H9 (cell line): ENCODE results near the gene TLK2. TPM values are rescaled to one million over a fixed set of nuclear protein-coding genes. Genes with fewer than 3 reads are reported as not detected.
"Not testable (repeated sequence)": the region's sequence is repeated elsewhere in the genome, so short reads cannot be mapped to it uniquely, and the experiment has no call there.

Experiments used
- DNase-seq: peaks from one replicate; pipeline ENCODE4 v3.0.0-alpha.2; 2017
- H2AFZ ChIP-seq: one replicate; pipeline ENCODE4 v1.6.1; 2013; ENCODE audit warnings: mild to moderate bottlenecking, low read length, control low read depth, moderate library complexity
- H2AK5ac ChIP-seq: 2 replicates; pipeline ENCODE4 v1.6.1; 2013; ENCODE audit warnings: low read length, control low read depth, mixed read lengths; ENCODE audit not compliant: insufficient read length
- H2BK120ac ChIP-seq: one replicate; pipeline ENCODE4 v1.6.1; 2013; ENCODE audit warnings: low read depth, mild to moderate bottlenecking, low read length, control low read depth, inconsistent platforms; ENCODE audit not compliant: poor library complexity, severe bottlenecking
- H2BK12ac ChIP-seq: 2 replicates; pipeline ENCODE4 v1.6.1; 2013; ENCODE audit warnings: low read length, control low read depth, mixed read lengths, low read depth; ENCODE audit not compliant: insufficient read length
- H2BK15ac ChIP-seq: 2 replicates; pipeline ENCODE4 v1.6.1; 2013; ENCODE audit warnings: low read depth, low read length, control low read depth
- H2BK20ac ChIP-seq: one replicate; pipeline ENCODE4 v1.6.1; 2013; ENCODE audit warnings: low read depth, mild to moderate bottlenecking, low read length, control low read depth, inconsistent platforms; ENCODE audit not compliant: poor library complexity, severe bottlenecking
- H2BK5ac ChIP-seq: 2 replicates; pipeline ENCODE4 v1.6.1; 2013; ENCODE audit warnings: low read length, control low read depth, mixed read lengths; ENCODE audit not compliant: insufficient read length
- H3K14ac ChIP-seq: 2 replicates; pipeline ENCODE4 v1.6.1; 2013; ENCODE audit warnings: low read length, control low read depth; ENCODE audit not compliant: insufficient read depth
- H3K18ac ChIP-seq: 2 replicates; pipeline ENCODE4 v1.6.1; 2013; ENCODE audit warnings: low read depth, mild to moderate bottlenecking, mixed read lengths, low read length, control low read depth; ENCODE audit not compliant: insufficient read length
- H3K23ac ChIP-seq: 2 replicates; pipeline ENCODE4 v1.6.1; 2013; ENCODE audit warnings: low read length, control low read depth, mixed read lengths, low read depth; ENCODE audit not compliant: insufficient read length
- H3K23me2 ChIP-seq: 2 replicates; pipeline ENCODE4 v1.6.1; 2013; ENCODE audit warnings: low read depth, mild to moderate bottlenecking, mixed read lengths, low read length, control low read depth; ENCODE audit not compliant: insufficient read length, poor library complexity, severe bottlenecking
- H3K27ac ChIP-seq: 2 replicates; pipeline ENCODE4 v1.5.1; 2013; ENCODE audit warnings: low read length, control low read depth, mixed read lengths, low read depth; ENCODE audit not compliant: insufficient read length
- H3K27me3 ChIP-seq: 2 replicates; pipeline ENCODE4 v1.6.1; 2013; ENCODE audit warnings: low read length, control low read depth, inconsistent platforms; ENCODE audit not compliant: insufficient read depth
- H3K4ac ChIP-seq: 2 replicates; pipeline ENCODE4 v1.6.1; 2013; ENCODE audit warnings: low read depth, mild to moderate bottlenecking, control low read depth, inconsistent platforms, low read length, moderate library complexity
- H3K4me1 ChIP-seq: 2 replicates; pipeline ENCODE4 v1.6.1; 2013; ENCODE audit warnings: low read length, control low read depth, inconsistent platforms; ENCODE audit not compliant: insufficient read depth
- H3K4me2 ChIP-seq: 2 replicates; pipeline ENCODE4 v1.6.1; 2013; ENCODE audit warnings: low read length, control low read depth, mixed read lengths; ENCODE audit not compliant: insufficient read length, insufficient read depth
- H3K56ac ChIP-seq: 2 replicates; pipeline ENCODE4 v1.6.1; 2013; ENCODE audit warnings: low read depth, mild to moderate bottlenecking, mixed read lengths, low read length, control low read depth; ENCODE audit not compliant: insufficient read length
- H3K79me1 ChIP-seq: 2 replicates; pipeline ENCODE4 v1.6.1; 2013; ENCODE audit warnings: low read depth, mild to moderate bottlenecking, moderate library complexity, low read length, control low read depth, inconsistent platforms; ENCODE audit not compliant: insufficient read depth, poor library complexity, severe bottlenecking
- H3K79me2 ChIP-seq: 2 replicates; pipeline ENCODE4 v1.6.1; 2013; ENCODE audit warnings: low read length, control low read depth, inconsistent platforms; ENCODE audit not compliant: insufficient read depth
- H3K9ac ChIP-seq: 2 replicates; pipeline ENCODE4 v1.6.1; 2013; ENCODE audit warnings: low read length, control low read depth, mixed read lengths; ENCODE audit not compliant: insufficient read length; ENCODE audit errors: extremely low read depth
- H3K9me3 ChIP-seq: one replicate; pipeline ENCODE4 v1.6.1; 2013; ENCODE audit warnings: low read depth, low read length, inconsistent platforms; ENCODE audit not compliant: control insufficient read depth
- H3T11ph ChIP-seq: one replicate; pipeline ENCODE4 v1.6.1; 2013; ENCODE audit warnings: mild to moderate bottlenecking, low read length, control low read depth, inconsistent platforms
- H4K20me1 ChIP-seq: one replicate; pipeline ENCODE4 v1.6.1; 2013; ENCODE audit not compliant: control insufficient read depth, insufficient read length, insufficient read depth
- H4K5ac ChIP-seq: 2 replicates; pipeline ENCODE4 v1.6.1; 2013; ENCODE audit warnings: low read depth, mild to moderate bottlenecking, mixed read lengths, low read length, control low read depth; ENCODE audit not compliant: insufficient read length
- H4K8ac ChIP-seq: replicated peaks from 2 replicates; pipeline ENCODE4 v1.6.1; 2013; ENCODE audit warnings: low read length, control low read depth, mixed read lengths, low read depth; ENCODE audit not compliant: insufficient read length
- H4K91ac ChIP-seq: 2 replicates; pipeline ENCODE4 v1.6.1; 2013; ENCODE audit warnings: low read depth, mild to moderate bottlenecking, moderate library complexity, mixed read lengths, low read length, control low read depth; ENCODE audit not compliant: insufficient read length
- H3K27ac Mint-ChIP-seq, 3 experiments: 2 replicates in 2 of 3; 3 replicates in 1 of 3; pipeline ENCODE4 v1.8.0; 2020 to 2021; ENCODE audit warnings: mixed read lengths in 3 of 3, mild to moderate bottlenecking in 1 of 3, moderate library complexity in 1 of 3
- H3K27me3 Mint-ChIP-seq: 2 replicates; pipeline ENCODE4 v1.8.0; 2021; ENCODE audit warnings: low read depth, mild to moderate bottlenecking, moderate library complexity, mixed read lengths
- H3K36me3 Mint-ChIP-seq, 3 experiments: 2 replicates in 2 of 3; 3 replicates in 1 of 3; pipeline ENCODE4 v1.8.0; 2020 to 2021; ENCODE audit warnings: low read depth in 3 of 3, mixed read lengths in 3 of 3; ENCODE audit not compliant: insufficient read depth in 1 of 3
- H3K4me1 Mint-ChIP-seq, 2 experiments: 2 replicates each; pipeline ENCODE4 v1.8.0; 2020; ENCODE audit warnings: mixed read lengths in 2 of 2
- H3K4me3 Mint-ChIP-seq, 2 experiments: 2 replicates in 1 of 2; 3 replicates in 1 of 2; pipeline ENCODE4 v1.8.0; 2020 to 2021; ENCODE audit warnings: mild to moderate bottlenecking in 2 of 2, mixed read lengths in 2 of 2, moderate library complexity in 1 of 2
- H3K9me3 Mint-ChIP-seq, 2 experiments: 2 replicates in 1 of 2; 3 replicates in 1 of 2; pipeline ENCODE4 v1.8.0; 2020; ENCODE audit warnings: mild to moderate bottlenecking in 2 of 2, mixed read lengths in 2 of 2, moderate library complexity in 1 of 2
- CTCF ChIP-seq: fragments of 200-600 bp; sonication (generic); conservative IDR thresholded peaks from 3 replicates; pipeline ENCODE4 v1.8.0; 2021; ENCODE audit warnings: antibody characterized with exemption, mild to moderate bottlenecking
- WGBS: extraction: QIAGEN DNeasy Blood & Tissue Kit; methylation state at CpG from one replicate; pipeline ENCODE4 v1.1.7; 2013; ENCODE audit warnings: missing lambda C conversion rate, low lambda C conversion rate, mixed read lengths; ENCODE audit not compliant: insufficient read length; ENCODE audit errors: extremely low coverage; 5-methylcytosine and 5-hydroxymethylcytosine counted together
- total RNA-seq: library from RNA; stranded (reverse); gene quantifications from 2 replicates; pipeline ENCODE4 v1.2.1, GENCODE V29; 2021

The TLK2 gene
- total RNA-seq, 1 experiment from 2014 or later = 63.7 TPM

- H3K56ac ChIP-seq = no peak overlapping the region
- no peaks in the 10 kb centered on the region for H3K9me3 ChIP-seq
Measured at GRCh38 chr17:62601471-62601870, 122.8 kb downstream of the TLK2 start.

DNA sequence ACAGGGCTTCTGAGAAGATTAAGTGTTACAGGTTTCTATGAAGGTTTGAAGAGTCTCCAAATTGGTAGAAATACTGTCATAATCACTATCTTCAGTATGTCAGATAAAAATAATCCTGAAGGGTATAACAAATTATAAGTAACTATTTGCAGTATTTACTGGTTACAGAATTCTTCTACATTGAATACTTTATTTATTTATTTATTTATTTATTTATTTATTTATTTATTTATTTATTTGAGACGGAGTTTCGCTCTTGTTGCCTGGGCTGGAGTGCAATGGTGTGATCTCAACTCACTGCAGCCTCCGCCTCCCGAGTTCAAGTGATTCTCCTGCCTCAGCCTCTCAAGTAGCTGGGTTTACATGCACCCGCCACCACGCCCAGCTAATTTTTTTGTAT lies 125.2 kb downstream of the TLK2 start:
- H2BK20ac ChIP-seq, H2BK120ac ChIP-seq, H4K20me1 ChIP-seq, H2AFZ ChIP-seq, H3K4me1 Mint-ChIP-seq, H2BK5ac ChIP-seq, H3K14ac ChIP-seq, H3K4ac ChIP-seq, H3K27me3 Mint-ChIP-seq, H3K79me2 ChIP-seq, H2BK15ac ChIP-seq, H3K27ac ChIP-seq, DNase-seq, H4K5ac ChIP-seq, H3K4me1 ChIP-seq, H2BK12ac ChIP-seq, H3K27ac Mint-ChIP-seq, H3K56ac ChIP-seq, H3K79me1 ChIP-seq, H4K8ac ChIP-seq, H3K27me3 ChIP-seq, H2AK5ac ChIP-seq, H3K9ac ChIP-seq, H3K23me2 ChIP-seq, H3K23ac ChIP-seq, H4K91ac ChIP-seq, H3K4me2 ChIP-seq, H3K18ac ChIP-seq, H3T11ph ChIP-seq, H3K4me3 Mint-ChIP-seq, H3K9me3 Mint-ChIP-seq, H3K9me3 ChIP-seq: not testable (repeated sequence)
- no CpG with 5 or more reads among the region's 6 CpGs for WGBS
- peaks cover 24 to 74% (median 60%) of the 10 kb centered on the region in 3 experiments; a peak in 6 of 7 replicates for H3K36me3 Mint-ChIP-seq

More at GRCh38 chr17:62601471-62601870, 122.8 kb downstream of the TLK2 start:
- H4K91ac ChIP-seq = no peak overlapping the region
- H2BK120ac ChIP-seq = no peak overlapping the region
- DNase-seq = no peak
- H3K27me3 Mint-ChIP-seq = no peaks in the 10 kb centered on the region
- H3T11ph ChIP-seq = no peak overlapping the region
- H3K23me2 ChIP-seq = no peaks in the 10 kb centered on the region
- no peak overlapping the region for H2AFZ ChIP-seq
- no peaks in the 10 kb centered on the region for H4K20me1 ChIP-seq
- no peaks in the 10 kb centered on the region for H3K79me2 ChIP-seq
- no peak overlapping the region for H3K18ac ChIP-seq
- H3K27me3 ChIP-seq = no peaks in the 10 kb centered on the region
- no peaks in the 10 kb centered on the region for H3K4me1 Mint-ChIP-seq
- peaks cover 0 to 7% of the 10 kb centered on the region in 2 experiments; a peak in 2 of 5 replicates for H3K9me3 Mint-ChIP-seq
- peaks cover 24 to 74% (median 60%) of the 10 kb centered on the region in 3 experiments for H3K36me3 Mint-ChIP-seq
- no peak overlapping the region for H3K9ac ChIP-seq
- H3K79me1 ChIP-seq = no peaks in the 10 kb centered on the region
- H2AK5ac ChIP-seq = no peak overlapping the region
- no CpG with 5 or more reads among the region's 2 CpGs for WGBS
- H4K8ac ChIP-seq = no peak overlapping the region
- no peak overlapping the region for H3K23ac ChIP-seq
- H2BK12ac ChIP-seq = no peak overlapping the region
- H3K27ac ChIP-seq = no peak overlapping the region
- H3K4me2 ChIP-seq = no peak overlapping the region
- TF ChIP-seq CTCF = no peak
- peak overlapping the region in 1 of 3 experiments; percentile 41; a peak in 1 of 7 replicates for H3K27ac Mint-ChIP-seq
- no peaks in the 10 kb centered on the region for H3K4me1 ChIP-seq
- H3K14ac ChIP-seq = no peak overlapping the region
- no peak overlapping the region for H2BK5ac ChIP-seq
- H2BK15ac ChIP-seq = no peak overlapping the region
- no peak overlapping the region for H3K4me3 Mint-ChIP-seq
- H2BK20ac ChIP-seq = no peak overlapping the region
- no peak overlapping the region for H3K4ac ChIP-seq
- H4K5ac ChIP-seq = no peak overlapping the region
